HepG2 (cell line): ENCODE data around the gene BBC3. TPM values are rescaled to one million over a fixed set of nuclear protein-coding genes. Genes with fewer than 3 reads are reported as not detected.
A peak's percentile ranks its signal among the peaks of the same experiment; 100 is the strongest.

Source experiments
- ATF2 ChIP-seq: sonication (generic); formaldehyde crosslinking; IDR thresholded peaks from 2 replicates; pipeline ENCODE4 v1.4.0; 2020; ENCODE audit warnings: missing genetic modification reagents
- CSRNP2 ChIP-seq: sonication (generic); formaldehyde crosslinking; conservative IDR thresholded peaks from 2 replicates; pipeline ENCODE4 v1.8.0; 2022; ENCODE audit warnings: low read depth, missing genetic modification reagents
- E2F2 ChIP-seq: sonication (generic); formaldehyde crosslinking; IDR thresholded peaks from 2 replicates; pipeline ENCODE4 v1.4.0; 2020; ENCODE audit warnings: missing genetic modification reagents, borderline replicate concordance
- HOXA7 ChIP-seq: sonication (generic); formaldehyde crosslinking; IDR thresholded peaks from 2 replicates; pipeline ENCODE4 v1.8.1; 2022; ENCODE audit warnings: mild to moderate bottlenecking, missing genetic modification reagents, moderate library complexity
- KMT2B ChIP-seq: IDR thresholded peaks from 2 replicates; pipeline ENCODE4 v1.6.1; 2016; ENCODE audit warnings: missing genetic modification reagents, missing compliant biosample characterization
- MYNN ChIP-seq: sonication (generic); formaldehyde crosslinking; IDR thresholded peaks from 2 replicates; pipeline ENCODE4 v1.4.0; 2020; ENCODE audit warnings: mild to moderate bottlenecking, low read depth, missing genetic modification reagents
- ZNF124 ChIP-seq: sonication (generic); formaldehyde crosslinking; IDR thresholded peaks from 2 replicates; pipeline ENCODE4 v1.4.0; 2020; ENCODE audit warnings: missing genetic modification reagents
- ZNF564 ChIP-seq: sonication (generic); formaldehyde crosslinking; IDR thresholded peaks from 2 replicates; pipeline ENCODE4 v1.8.1; 2023; ENCODE audit warnings: mild to moderate bottlenecking, missing genetic modification reagents
- ZNF660 ChIP-seq: sonication (generic); formaldehyde crosslinking; IDR thresholded peaks from 2 replicates; pipeline ENCODE4 v1.5.1; 2020; ENCODE audit warnings: mild to moderate bottlenecking, low read depth, missing genetic modification reagents, borderline replicate concordance
- polyA plus RNA-seq, 8 experiments: library from polyadenylated mRNA; depleted of rRNA in 3 of 8; stranded (reverse) in 7 of 8; unstranded in 1 of 8; fragments of >200 nt; fragmentation: Illumina TruSeq in 4 of 8; extraction: Trizol in 4 of 8; gene quantifications; 2 replicates each; pipeline versions ENCODE4 v1.2.1 to v1.2.3, GENCODE V29; 2011 to 2016; ENCODE audit warnings: low read depth in 4 of 8, missing spikeins in 1 of 8, mixed read lengths in 1 of 8; ENCODE audit not compliant: insufficient read depth in 1 of 8
- total RNA-seq, 5 experiments: library from RNA; depleted of rRNA; stranded (reverse); fragments of >200 nt; fragmentation: Illumina TruSeq; extraction: Trizol; gene quantifications; 2 replicates each; pipeline ENCODE4 v1.2.3, GENCODE V29; 2016; ENCODE audit warnings: low read depth in 1 of 5

Gene BBC3
- total and polyA plus RNA-seq, 2 of the 13 experiments (the other 11 are each of a cell fraction or from before 2014, with no cell fraction given): 6.1 to 8.8 TPM

- TF ChIP-seq E2F2 (CRISPR knock-in tag) (0 out of 2 replicates have a peak, but pooled peaks have one; percentile 19), HOXA7 (CRISPR knock-in tag) (no peak), MYNN (no peak), CSRNP2 (CRISPR knock-in tag) (no peak), ZNF124 (CRISPR knock-in tag) (no peak), ZNF564 (CRISPR knock-in tag) (0 out of 2 replicates have a peak, but pooled peaks have one; percentile 73), ZNF660 (CRISPR knock-in tag) (no peak), KMT2B (CRISPR knock-in tag) (peak; percentile 28; the same call in 1 of the 2 replicates), ATF2 (CRISPR knock-in tag) (peak; percentile 50; the same call in 1 of the 2 replicates)
- TF ChIP-seq, all 625 proteins: peak for 203
These were observed 42.5 kb upstream of the BBC3 start (continued) for GRCh38 chr19:47273313-47274070.
